ENCODE data around the gene PTGR2. TPM values are rescaled to one million over a fixed set of nuclear protein-coding genes. Genes with fewer than 3 reads are reported as not detected.

PTGR2 gene
- total RNA-seq (2021) (19.5 and 21.8 TPM in 2 replicates), Bru-seq, nascent RNA (percentile 77 among the genes with signal in this experiment), BruChase-seq, experiment 1, labeled RNA remaining after a 2-hour chase (percentile 91 among the genes with signal in this experiment), BruChase-seq, experiment 2, labeled RNA remaining after a 6-hour chase (percentile 86 among the genes with signal in this experiment)
- long read RNA-seq, transcript PTGR2-205 (10 exons, 3,851 nt): minor isoform, 6 of 41 reads
- long read RNA-seq, transcript PTGR2-204 (10 exons, 2,543 nt): major isoform, 18 of 41 reads
- long read RNA-seq, transcript PTGR2-201 (10 exons, 2,559 nt): minor isoform, 7 of 41 reads
- long read RNA-seq, partial matches to known transcripts: 0 of 41 reads
- long read RNA-seq, other reads (novel, unspliced or antisense): 10 of 41 reads

DNA sequence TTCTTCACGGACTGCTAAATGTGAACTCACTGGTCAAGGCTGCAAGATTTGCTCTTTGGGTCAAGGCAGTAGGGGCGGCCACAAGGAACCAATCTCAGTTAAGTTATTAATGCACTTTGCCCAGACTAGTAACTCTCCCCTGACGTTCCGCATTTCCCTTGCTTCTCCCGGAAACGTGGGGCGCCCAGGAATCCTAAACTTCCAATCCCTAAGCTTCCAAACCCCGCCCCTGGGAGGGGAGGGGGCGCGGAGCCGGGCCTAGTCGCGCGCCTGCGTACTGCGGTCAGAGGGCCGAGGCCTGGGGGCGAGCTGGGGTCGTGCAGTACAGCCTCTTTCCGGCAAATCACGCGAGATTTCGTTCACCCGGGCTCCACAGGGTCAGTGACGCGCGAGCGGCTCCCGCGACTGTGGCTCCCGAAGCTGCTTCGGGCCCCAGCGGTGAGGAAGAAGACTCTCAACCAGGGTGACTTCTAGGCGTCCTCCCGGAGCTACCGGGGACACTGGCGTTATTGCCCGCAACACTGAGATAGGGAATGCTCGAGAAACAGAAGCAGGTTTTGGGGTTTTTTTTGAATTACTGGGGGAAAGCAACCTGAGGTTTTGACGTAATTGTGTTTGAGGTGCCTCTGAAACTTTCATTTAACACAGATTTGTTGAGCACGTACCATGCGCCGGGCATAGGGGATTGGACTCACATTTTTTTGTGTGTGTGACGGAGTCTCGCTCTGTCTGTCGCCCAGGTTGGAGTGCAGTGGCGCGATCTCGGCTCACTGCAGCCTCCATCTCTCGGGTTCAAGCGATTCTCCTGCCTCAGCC lies at the start of gene PTGR2:
TSS of gene PTGR2 (plus strand) at position 265 of the 816 bp plus-strand sequence. CDS start 7,032 bp downstream, outside the sequence.
- H3K27ac ChIP-seq: peak within 1 kb of the TSS; percentile 89
- no peaks in the 10 kb centered on the region for H3K27me3 ChIP-seq (ENCODE audit: insufficient read depth, low read depth)
- H4K20me1 ChIP-seq (ENCODE audit: insufficient read depth): no peaks in the 10 kb centered on the region
- POLR2A ChIA-PET (ENCODE audit: unreplicated experiment): interaction anchor here (0.5 to 1.5 kb wide), 11 partner anchors 34 to 889 kb away, joined by 3 to 14 read pairs (median 6); partner anchors contain the start of genes ACOT2 and ZNF410
- DNase-seq: peak; percentile 90 to 98
- H3K9me2 ChIP-seq (ENCODE audit: insufficient read depth): no peaks in the 10 kb centered on the region
- H3K4me1 ChIP-seq (replicated peaks; ENCODE audit: insufficient read depth): peaks cover 32% of the 10 kb centered on the region
- H3K79me2 ChIP-seq (ENCODE audit: low read depth): peaks cover 16% of the 10 kb centered on the region
- BruUV-seq (replicated peaks): TSS peak; percentile 85
- peaks cover 50% of the 10 kb centered on the region for H3F3A ChIP-seq (ENCODE audit: insufficient read depth, low read depth)
- TF ChIP-seq CTCF (conservative IDR thresholded peaks at IDR 0.05) (no peak), EZH2 (IDR thresholded peaks at IDR 0.05; ENCODE audit: low read depth) (no peak)
- intact Hi-C loops (cut with micrococcal nuclease; ENCODE audit: unreplicated experiment): loop anchor here (1.0 to 2.0 kb wide), 4 partner anchors 15 to 99 kb away; partner anchors contain the start of genes COQ6, FAM161B and ZNF410
- H3K4me2 ChIP-seq: peak within 1 kb of the TSS; percentile 98
- CTCF ChIA-PET: no interaction called here
- H3K36me3 ChIP-seq (ENCODE audit: low read depth): no peaks in the 10 kb centered on the region
- no peaks in the 10 kb centered on the region for H3K9me3 ChIP-seq (ENCODE audit: insufficient read depth, low read depth)
- peak within 1 kb of the TSS; percentile 94 for H2AFZ ChIP-seq
- peak within 1 kb of the TSS; percentile 68 for H3K4me3 ChIP-seq

- BruUV-seq (replicated peaks): no TSS peak
- peaks cover 28% of the 10 kb centered on the region for H3K4me1 ChIP-seq (replicated peaks; ENCODE audit: insufficient read depth)
- CTCF ChIA-PET: interaction anchor here (0.6 kb wide), 2 partner anchors 17 to 744 kb away, joined by 3 to 4 read pairs; partner anchors contain the start of gene RBM25
- H3K9me3 ChIP-seq (ENCODE audit: insufficient read depth, low read depth): no peaks in the 10 kb centered on the region
- TF ChIP-seq EZH2 (IDR thresholded peaks at IDR 0.05; ENCODE audit: low read depth): no peak
- no peak for TF ChIP-seq CTCF (conservative IDR thresholded peaks at IDR 0.05)
- H3K9me2 ChIP-seq (ENCODE audit: insufficient read depth): no peaks in the 10 kb centered on the region
- H3K27me3 ChIP-seq (ENCODE audit: insufficient read depth, low read depth): no peaks in the 10 kb centered on the region
- H3K79me2 ChIP-seq (ENCODE audit: low read depth): no peaks in the 10 kb centered on the region
- peaks cover 21% of the 10 kb centered on the region; the same call in 1 of the 2 replicates for H3F3A ChIP-seq (ENCODE audit: insufficient read depth, low read depth)
- peak in 1 of 2 experiments; percentile 22 for DNase-seq
- H3K4me3 ChIP-seq: no peak overlapping the region
- POLR2A ChIA-PET (ENCODE audit: unreplicated experiment): no interaction called here
- peak overlapping the region; percentile 48 for H3K27ac ChIP-seq
- intact Hi-C loops (cut with micrococcal nuclease; ENCODE audit: unreplicated experiment): no loop called here
- H3K36me3 ChIP-seq (ENCODE audit: low read depth): no peaks in the 10 kb centered on the region
- peak overlapping the region; percentile 56; the same call in 1 of the 2 replicates for H2AFZ ChIP-seq
- H3K4me2 ChIP-seq: peak overlapping the region; percentile 53
- H4K20me1 ChIP-seq (ENCODE audit: insufficient read depth): no peaks in the 10 kb centered on the region
These were observed 49.0 kb upstream of the PTGR2 start for GRCh38 chr14:73802431-73803188.

- H3K79me2 ChIP-seq (ENCODE audit: low read depth): no peaks in the 10 kb centered on the region
- intact Hi-C loops (cut with micrococcal nuclease; ENCODE audit: unreplicated experiment): no loop called here
- TF ChIP-seq CTCF (conservative IDR thresholded peaks at IDR 0.05): no peak
- no peak for TF ChIP-seq EZH2 (IDR thresholded peaks at IDR 0.05; ENCODE audit: low read depth)
- no peaks in the 10 kb centered on the region for H3K9me3 ChIP-seq (ENCODE audit: insufficient read depth, low read depth)
- H3K4me1 ChIP-seq (replicated peaks; ENCODE audit: insufficient read depth): peaks cover 21% of the 10 kb centered on the region
- no TSS peak for BruUV-seq (replicated peaks)
- H4K20me1 ChIP-seq (ENCODE audit: insufficient read depth): no peaks in the 10 kb centered on the region
- no peaks in the 10 kb centered on the region for H3K27me3 ChIP-seq (ENCODE audit: insufficient read depth, low read depth)
- no peak overlapping the region for H3K27ac ChIP-seq
- H3K4me3 ChIP-seq: no peak overlapping the region
- H3K36me3 ChIP-seq (ENCODE audit: low read depth): no peaks in the 10 kb centered on the region
- H3K4me2 ChIP-seq: no peak overlapping the region
- POLR2A ChIA-PET (ENCODE audit: unreplicated experiment): no interaction called here
- H2AFZ ChIP-seq: no peak overlapping the region
- H3K9me2 ChIP-seq (ENCODE audit: insufficient read depth): no peaks in the 10 kb centered on the region
- H3F3A ChIP-seq (ENCODE audit: insufficient read depth, low read depth): peaks cover 21% of the 10 kb centered on the region; the same call in 1 of the 2 replicates
- CTCF ChIA-PET: no interaction called here
- DNase-seq: no peak
These were observed 47.0 kb upstream of the PTGR2 start for GRCh38 chr14:73804636-73805035.
